Inflammatory macrophage treated with lipopolysaccharide for 1 hour (primary cell): ENCODE data around the gene USP22.
A peak's percentile ranks its signal among the peaks of the same experiment; 100 is the strongest.
"Not testable (repeated sequence)": the region's sequence is repeated elsewhere in the genome, so short reads cannot be mapped to it uniquely, and the experiment has no call there.

Experiments used
- DNase-seq, 2 donors: peaks; one replicate each; pipeline ENCODE4 v3.0.0-alpha.2; 2020 to 2022

The USP22 gene

DNA sequence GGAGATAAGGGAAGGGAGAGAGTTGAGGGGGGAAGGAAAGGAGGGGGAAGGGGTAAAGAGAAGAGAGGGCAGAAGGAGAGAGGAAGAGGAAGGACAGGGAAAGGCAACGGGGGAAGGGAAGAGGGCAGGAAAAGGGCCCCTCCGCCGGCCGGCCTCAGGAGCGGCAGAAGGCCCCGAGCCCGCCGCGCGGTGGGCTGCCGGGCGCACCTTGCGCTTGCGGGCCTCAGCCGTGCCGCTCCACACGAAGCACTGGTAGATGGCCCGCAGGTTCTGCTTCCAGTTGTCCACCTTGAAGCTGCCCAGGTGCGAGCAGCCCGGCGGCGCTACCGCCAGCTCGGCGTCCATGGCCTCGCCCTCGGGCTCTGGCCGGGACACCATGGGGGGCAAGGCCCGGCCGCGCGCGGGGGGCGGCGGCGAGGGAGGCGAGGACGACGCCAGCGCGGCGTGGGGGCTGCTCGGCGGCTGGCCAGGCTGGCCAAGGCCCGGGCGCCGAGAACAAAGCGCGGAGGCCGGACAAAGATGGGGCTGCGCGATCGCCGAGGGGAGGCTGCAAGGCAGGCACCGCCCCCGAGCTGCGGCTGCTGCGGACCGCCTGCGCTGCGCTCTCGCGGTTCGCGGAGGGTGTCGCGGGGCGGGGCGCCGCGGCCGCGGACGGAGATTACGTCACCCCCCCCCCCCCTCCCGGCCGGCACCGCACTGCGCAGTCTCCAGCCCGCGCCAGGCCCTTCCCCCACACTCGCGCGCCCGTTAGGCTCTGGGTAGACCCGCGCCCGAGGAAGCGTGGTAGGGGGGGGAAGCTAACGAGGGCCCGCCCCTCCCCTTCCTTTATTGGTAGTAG is at the start of gene USP22:
USP22 (minus strand) TSS at position 554 of the 838 bp plus-strand sequence; CDS start at position 378, 176 bp downstream.
- peak in 1 of 2 donors; percentile 95 for DNase-seq

DNA sequence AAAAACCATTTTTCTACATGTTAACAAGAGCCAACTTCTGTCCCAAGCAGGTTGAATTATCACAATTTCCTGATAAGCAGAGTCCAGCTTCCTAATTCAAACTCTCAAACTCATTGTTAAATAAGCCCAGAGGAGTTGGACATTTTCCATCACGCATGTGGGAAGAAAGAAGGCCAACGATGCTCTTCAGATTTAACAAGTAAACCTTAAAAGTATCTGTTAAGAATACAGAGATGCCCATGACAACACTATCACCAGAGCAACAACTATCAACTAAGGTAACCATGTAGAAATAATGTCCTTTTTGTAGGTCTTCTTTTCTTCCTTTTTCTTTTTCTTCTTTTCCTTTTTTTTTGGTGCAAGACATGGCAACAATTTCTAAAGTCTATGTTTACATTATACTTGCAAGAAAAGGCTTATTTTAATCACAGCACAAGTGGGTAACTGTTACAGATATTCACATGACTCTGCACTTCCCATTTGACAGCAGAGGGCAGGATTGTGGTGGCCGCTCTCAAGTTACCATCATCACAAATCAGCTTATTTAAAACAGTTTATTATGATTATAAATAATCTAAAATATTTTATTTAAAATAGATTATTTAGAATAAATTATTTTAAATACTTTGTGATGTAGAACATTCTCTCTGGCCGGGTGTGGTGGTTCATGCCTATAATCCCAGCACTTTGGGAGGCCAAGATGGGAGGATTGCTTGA is 48.2 kb upstream of the USP22 start:
- peak; percentile 13 to 19 for DNase-seq

DNA sequence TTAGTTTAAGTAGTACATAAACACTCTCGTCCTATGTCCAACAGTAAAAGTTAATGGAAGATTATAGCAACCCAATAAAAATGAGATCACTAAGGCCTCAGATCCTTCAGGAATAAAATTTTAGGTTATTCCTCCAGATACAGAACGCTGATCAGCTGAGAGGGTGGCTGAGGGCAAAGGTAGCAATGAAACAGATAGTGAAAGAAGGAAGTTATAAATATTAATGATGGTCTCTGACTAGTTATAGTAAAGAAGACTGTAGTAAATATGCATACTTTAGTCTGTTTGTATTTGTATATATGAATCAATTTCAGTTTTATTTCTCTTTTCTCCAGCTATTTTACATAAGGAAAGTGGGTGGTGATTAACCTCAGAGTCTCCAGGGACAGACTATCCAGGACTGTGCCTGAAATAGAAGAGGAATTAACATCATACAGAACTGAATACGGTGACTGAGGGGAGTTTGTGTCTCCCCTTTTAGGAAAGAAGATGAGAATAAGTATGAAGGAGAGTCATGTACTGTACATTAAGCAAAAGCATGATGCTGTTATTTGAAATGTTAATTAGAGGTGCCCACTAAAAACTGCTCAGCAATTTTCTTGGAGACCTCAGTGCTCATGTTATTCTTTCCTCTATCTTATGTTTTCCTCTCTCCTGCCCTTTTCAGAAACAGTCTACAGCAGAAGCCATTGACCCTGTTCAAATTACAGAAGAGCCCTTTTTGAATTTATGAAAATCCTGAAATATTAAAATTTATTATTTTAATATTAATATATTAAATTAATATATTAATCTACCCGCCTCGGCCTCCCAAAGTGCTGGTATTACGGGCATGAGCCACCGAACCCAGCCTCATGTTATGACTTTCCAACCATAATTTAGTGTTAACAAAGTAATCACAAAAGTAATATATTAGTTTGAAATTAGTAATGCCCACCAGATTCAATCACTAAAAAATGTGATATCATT is 47.4 kb upstream of the USP22 start:
- DNase-seq, result no peak

DNA sequence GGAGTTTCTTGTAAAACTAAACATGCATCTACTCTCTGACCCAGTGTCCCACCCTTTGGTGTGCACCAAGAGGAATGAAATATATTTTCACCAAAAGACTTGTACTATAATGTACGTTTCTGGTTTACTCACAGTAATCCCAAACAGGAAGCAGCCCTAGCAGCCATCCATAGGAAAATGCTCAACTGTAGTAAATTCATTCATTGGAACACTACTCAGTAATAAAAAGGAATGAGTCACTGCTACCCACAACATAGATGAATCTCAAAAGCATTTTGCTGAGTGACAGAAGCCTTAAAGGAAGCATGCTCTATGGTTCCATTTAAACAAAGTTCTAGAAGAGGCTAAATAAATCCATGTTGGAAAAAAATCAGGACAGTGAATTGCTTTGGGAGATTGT is 46.3 kb upstream of the USP22 start:
- DNase-seq, result no peak

DNA sequence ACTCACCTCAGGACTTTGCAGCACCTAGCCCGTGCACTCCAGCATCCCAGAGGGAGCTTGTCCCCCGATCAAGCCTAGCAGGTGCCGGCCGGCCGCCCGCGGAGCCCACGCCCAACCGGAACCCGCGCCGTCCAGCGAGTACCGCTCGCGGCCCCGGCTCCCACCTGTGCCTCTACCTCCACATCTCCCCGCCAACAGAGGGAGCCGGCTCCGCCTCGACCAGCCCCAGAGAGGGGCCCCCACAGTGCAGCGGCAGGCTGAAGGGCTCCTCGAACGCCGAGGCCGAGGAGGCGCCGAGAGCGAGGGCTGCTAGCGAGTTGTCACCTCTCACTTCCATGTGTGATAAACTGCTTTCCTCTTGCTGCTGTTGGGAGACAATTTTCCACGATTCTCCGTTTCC is 42.9 kb upstream of the USP22 start:
- no peak for DNase-seq

DNA sequence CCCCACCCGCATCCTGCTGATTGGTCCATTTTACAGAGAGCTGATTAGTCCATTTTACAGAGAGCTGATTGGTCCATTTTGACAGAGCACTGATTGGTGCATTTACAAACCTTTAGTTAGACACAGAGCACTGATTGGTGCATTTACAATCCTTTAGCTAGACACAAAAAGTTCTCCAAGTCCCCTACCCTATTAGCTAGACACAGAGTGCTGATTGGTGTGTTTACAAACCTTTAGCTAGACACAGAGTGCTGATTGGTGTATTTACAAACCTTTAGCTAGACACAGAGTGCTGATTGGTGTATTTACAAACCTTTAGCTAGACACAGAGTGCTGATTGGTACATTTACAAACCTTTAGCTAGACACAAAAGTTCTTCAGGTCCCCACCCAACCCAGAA is 42.5 kb upstream of the USP22 start:
- DNase-seq, result not testable (repeated sequence)

DNA sequence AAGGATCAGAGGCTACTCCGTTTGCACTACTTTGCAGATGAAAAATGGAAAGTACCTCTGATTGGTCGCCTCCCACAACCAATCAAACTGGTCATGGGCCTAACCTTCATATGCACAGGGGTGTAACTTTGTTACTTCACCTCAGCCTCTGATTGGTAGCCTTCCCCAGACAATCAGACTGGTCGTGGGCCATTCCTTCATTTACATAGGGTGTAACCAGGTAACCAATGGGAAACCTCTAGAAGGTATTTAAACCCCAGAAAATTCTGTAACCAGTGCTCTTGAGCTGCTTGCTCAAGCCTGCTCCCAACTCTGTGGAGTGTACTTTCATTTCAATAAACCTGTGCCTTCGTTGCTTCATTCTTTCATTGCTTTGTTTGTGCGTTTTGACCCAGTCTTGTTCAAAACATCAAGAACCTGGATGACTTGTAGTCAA is 39.2 kb upstream of the USP22 start:
- no peak for DNase-seq

DNA sequence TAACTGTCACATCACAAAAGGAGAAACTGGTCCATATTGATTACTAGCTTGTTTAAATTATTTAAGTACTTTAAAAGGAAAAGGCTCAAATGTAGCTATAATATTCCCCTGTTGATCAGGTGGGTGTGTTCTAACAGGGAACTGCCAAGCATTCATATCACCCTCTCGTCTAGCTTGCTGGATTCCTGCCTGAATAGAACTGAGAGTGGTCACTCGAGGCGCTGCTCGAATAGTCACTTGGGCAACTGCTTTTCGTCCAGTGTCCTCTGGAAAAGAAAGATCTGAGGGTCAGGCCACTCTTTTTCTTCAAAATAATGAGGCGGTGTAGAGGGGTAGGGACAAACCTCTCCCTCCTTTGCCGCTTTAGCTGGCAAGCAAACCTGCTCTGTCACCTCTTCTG is 36.4 kb upstream of the USP22 start:
- DNase-seq, result no peak

DNA sequence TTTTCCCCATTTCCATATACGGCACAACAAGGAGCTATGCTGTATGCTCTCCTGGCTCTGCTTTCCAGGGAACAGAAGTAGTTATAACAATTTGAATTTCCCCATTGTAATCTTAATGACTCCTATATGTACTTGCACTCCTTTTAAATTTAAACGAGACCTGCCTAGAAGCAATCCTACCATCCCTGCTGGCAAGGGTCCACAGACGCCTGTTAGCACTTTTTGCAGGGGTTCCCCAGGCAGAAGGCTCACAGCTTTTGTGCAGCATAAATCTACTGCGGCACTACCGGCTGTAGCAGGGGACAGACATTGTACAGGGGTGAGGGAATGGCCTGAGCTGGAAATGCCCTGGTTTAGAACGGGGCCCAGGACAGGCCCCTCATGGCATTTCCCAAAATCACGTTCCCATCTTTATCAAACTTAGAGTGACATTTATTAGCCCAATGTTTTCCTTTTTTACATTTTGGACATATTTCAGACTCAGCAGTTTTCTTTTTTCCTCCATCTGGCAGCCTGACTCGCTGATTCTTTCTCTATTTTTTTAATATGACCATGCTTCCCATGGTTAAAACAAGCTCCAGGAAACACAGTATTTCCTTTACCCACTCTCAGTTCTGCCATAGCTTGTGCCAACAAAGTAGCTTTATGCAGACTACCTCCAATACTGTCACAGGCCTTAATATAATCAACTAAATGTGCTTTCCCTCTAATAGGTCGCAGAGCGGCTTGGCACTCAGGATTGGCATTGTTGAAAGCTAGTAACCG is 35.4 kb upstream of the USP22 start:
- no peak for DNase-seq

DNA sequence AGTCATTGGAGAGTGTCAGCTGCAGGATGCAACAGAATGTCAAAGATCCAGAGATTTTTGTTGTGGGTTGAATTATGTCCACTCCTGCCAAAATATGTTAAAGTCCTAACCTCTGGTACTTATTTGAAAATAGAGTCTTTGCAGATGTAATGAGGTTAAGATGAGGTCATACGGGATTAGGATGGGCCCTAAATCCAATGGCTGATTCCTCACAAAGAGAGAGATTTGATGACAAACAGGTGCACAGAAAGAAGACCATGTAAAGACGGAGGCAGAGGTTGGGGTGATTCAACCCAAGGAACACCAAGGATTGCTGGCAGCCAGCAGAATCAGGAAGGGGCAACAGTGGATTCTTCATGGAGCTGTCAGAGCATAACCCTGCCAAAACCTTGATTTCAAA is 34.5 kb upstream of the USP22 start:
- no peak for DNase-seq

DNA sequence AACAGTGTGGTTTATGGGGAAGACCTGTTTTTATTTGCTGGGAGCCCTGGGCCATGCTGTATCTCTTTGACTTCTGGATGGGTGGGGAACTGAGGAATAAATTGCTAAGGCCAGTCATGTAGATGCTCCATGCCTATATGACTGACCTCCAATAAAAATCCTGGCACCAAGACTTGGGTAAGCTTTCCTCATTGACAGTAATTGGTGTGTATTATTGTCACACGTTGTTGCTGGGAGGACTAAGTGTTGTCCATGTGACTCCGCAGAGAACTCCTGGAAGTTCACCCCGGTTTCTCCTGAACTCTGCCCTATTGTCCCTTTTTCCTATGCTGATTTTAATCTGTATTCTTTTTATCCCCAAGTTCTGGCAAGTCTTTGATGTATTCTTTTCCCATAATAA is 33.4 kb upstream of the USP22 start:
- DNase-seq, result no peak

DNA sequence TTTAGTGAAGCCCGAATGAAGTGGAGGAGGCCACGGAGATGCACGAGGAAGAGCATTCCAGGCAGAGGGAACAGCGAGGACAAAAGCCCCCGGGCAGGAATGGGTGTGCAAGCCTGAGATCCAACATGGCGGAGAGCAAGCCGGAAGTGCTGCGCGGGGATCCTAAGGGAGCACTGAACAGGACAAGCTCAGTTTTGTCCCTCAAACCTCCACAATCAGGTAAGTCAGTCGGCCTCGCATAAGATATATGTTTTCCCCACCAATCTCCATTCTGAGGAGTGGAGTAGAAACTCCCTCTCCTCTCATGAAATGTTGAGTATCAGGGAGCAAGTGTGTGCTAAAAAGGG is 32.9 kb upstream of the USP22 start:
- DNase-seq, result no peak

DNA sequence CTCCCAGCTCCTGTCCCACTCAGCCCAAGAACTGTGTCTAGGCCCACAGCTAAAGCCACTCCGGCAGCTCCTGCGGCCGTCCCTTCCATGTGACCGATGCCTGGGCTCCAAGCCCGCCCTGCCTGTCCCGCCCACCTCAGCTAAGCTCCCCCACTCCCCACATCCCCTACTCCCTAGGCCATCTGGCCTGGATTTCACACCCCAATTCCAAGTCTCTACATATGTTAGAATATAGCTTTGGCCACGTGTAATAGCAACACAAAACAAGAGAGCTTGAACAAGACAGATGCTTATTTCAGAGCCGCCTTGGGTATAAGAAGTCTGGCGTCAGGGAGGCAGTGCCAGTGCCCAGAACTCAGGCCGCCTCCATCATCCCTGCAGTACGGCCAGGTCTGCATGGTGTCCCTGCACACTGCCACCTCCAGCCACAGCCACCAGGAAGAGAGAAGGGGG is 30.0 kb upstream of the USP22 start:
- no peak for DNase-seq

DNA sequence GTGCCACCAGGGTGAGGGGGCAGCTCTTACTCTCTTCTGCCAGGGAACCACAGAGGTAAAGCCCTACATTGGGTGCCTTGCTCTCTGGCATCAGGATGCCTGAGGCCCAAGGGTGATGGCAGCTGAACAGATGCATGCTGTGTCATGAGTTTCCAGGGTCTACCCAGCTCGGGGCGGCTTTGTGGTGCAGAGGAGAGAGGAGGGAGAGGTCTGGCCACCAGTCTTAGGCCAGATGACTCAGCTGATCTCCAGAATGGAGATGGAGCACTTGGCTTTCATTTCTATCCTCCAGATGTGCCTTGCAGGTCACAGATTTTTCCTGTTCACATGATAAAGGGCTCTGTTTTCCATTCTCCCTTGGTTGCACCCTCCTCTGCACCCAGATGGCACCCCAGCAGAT is 23.6 kb upstream of the USP22 start:
- no peak for DNase-seq

DNA sequence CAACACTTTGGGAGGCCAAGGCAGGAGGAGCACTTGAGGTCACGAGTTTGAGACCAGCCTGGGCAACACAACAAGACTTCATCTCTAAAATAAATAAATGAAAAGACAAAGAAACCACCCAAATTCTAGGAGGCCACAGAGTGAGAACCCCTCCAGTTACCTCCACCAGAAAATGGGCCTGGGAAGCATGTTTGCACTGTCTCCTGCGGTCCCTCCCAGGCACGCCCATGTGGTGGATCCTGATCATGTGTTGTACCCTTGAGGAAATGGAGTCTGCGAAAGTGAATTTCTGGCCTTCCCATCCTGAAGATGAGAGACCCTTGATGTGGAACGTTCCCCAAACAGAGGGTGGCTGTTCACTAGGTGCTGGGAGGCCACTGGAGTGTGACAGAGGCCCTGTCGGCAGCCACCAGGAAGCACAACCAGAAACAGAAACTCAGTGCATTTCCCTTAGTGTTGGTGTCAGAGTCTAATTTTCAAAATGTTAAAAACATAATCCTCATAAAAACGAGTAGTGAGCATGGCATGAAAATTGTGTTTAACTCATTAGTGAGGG is 19.2 kb upstream of the USP22 start:
- no peak for DNase-seq

DNA sequence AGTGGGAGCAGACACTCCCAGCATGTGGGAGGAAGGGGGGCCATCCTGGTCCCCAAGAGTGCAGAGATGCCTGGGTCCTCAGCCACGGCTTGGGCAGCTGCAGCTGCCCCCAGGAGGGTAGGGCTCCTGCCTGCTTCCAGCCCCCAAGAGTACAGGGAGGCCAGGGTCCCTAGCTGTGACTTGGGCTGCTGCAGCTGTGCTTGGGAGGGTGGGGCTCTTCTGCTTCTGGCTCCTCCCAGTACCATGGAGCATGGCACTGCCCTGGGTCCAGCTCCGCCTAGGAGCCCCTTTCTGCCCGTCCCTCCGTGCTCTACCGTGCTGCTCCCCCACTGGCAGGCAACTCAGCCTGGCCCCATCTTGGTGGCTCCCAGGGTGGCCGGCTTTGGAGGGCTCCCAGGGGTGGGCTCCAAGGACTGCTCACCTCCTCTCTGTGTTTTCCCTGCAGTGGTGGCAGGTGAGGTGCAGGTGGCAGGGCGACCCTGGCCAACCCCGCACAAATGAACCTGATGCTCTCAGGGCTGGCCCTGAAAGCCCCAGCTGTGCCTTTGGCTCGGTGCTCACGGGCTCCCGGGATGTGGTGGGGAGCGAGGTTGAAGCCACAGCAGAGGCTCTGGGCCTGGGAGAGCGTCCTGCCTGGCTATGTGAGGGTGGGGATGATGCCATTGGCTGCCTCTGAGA is 18.5 kb upstream of the USP22 start:
- DNase-seq, result no peak

DNA sequence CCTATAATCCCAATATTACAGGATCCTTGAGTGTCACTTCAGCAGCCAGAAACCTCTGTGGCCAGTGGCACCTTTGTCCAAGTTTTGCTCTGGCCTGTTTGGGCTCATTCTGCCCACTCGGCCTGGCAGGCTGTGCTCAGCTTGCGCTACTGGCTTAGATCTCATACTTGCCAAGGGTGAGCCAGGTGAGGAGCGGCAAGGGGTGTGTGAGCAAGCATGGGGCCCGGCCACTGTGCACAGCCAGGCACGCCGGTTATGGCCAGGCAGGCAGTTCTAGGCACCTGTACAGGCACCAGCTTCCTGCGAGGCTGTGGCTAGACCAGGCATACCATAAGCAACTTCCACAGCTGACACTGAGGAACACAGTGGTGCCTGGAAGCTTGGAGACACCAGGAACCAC is 16.9 kb upstream of the USP22 start:
- DNase-seq, result no peak

DNA sequence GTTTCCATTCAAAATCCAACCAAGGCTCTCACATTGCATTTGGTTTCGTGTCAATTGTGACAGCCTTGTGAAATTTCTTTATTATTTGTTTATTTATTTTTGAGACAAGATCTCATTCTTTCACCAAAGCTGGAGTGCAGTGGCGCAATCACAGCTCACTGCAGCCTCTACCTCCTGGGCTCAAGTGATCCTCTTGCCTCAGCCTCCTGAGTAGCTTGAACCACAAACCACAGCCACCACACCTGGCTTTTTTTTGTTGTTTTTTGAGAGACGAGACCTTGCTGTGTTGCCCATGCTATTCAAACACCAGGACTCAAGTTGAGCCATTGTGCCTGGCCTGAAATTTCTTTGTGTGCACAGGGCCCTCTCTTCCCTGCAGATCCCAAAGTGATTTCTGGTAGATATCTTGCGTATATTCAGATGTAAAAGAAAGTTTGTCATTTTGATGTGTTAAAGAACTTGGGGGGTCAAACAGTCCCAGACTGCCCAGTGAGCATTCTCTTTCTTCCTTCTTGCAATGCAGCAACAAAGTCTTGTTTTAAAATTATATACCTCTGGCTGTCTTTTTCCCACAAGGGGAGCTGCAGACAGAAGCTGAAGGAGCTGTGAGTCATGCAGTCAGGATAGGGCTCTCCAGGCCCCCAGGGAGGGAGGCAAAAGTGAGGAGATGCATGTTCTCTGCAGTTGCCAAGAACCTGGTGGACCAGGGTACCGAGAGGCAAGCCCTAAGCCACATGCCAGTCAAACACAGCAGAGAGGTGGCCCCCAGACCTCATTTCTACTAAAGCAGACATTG is 15.5 kb upstream of the USP22 start:
- DNase-seq, result no peak

DNA sequence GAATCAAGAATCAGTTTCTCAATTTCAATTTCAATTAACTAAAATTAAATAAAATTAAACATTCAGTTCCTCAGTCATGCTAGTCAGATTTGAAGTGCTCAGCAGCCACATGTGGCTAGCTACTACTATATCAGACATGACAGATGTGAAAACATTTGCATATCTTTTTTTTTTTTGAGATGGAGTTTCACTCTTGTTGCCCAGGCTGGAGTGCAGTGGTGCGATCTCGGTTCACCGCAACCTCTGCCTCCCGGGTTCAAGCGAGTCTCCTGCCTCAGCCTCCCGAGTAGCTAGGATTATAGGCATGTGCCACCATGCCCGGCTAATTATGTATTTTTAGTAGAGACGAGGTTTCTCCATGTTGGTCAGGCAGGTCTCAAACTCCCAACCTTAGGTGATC is 10.2 kb upstream of the USP22 start:
- DNase-seq, result not testable (repeated sequence)

DNA sequence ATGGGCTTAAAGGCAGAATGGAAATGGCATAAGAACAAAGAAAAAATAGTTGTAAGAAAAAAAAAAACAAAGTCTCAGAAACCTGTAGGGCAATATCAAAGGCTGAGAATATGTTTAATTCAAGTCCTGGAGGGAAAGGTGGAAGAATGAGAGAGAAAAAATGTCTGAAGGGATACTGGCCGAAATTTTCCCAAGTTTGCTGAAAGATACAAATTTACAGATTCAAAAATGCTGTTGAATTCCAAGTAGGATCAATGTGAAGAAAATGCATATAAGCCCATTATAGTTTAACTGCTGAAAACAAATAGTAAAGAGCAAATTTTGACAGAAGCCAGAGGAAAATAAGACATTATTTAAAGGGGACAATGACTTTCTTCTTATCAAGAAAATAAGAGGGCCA is 6.6 kb upstream of the USP22 start:
- no peak for DNase-seq

DNA sequence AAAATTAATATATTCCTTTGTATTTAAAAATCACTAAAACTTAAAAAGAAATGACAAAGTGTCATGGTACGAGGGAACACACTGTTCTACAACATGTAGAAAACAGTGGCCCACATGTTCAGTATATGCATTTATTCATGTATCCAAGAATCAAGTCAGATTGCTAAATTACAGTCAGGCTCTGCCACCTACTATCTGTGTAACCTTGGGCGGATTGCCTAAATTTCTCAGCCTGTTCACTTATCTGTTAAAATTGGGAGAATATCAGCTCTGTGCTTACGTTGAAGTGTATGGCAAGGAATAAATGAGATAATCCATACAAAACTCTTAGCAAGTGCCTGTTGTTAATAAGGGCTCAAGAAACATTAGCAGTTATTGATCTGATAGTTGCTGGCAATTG is 3.4 kb upstream of the USP22 start:
- DNase-seq, result no peak
